ENCODE data around the gene USP17L15.
"Not testable (repeated sequence)": the region's sequence is repeated elsewhere in the genome, so short reads cannot be mapped to it uniquely, and the experiment has no call there.

- not testable (repeated sequence) for TF ChIP-seq TAF1 (IDR thresholded peaks at IDR 0.05; ENCODE audit: borderline replicate concordance, insufficient read depth, low read length); REST (IDR thresholded peaks at IDR 0.05; ENCODE audit: insufficient read depth in 1 of 2, low read depth in 2 of 2, low read length in 2 of 2); SIN3A (IDR thresholded peaks at IDR 0.05; ENCODE audit: borderline replicate concordance, insufficient read depth, low read length)
Observed at GRCh38 chr4:9247953-9248680, 13.9 kb downstream of the USP17L15 start, which contains the start of gene USP17L18.

Measured in PFSK-1 (cell line).